ENCODE results near the gene ROPN1L.

ROPN1L gene

GRCh38 chr5:10465726-10466125 is 24.0 kb downstream of the ROPN1L start:
- TF ChIP-seq CTCF (IDR thresholded peaks at IDR 0.05; ENCODE audit: low read depth, low read length) = no peak
- H3K4me3 ChIP-seq (ENCODE audit: low read depth, low read length) = no peak overlapping the region

- TF ChIP-seq CTCF (IDR thresholded peaks at IDR 0.05; ENCODE audit: low read depth, low read length) = no peak
- H3K4me3 ChIP-seq (ENCODE audit: low read depth, low read length) = no peak overlapping the region
These were observed 24.9 kb downstream of the ROPN1L start for GRCh38 chr5:10466446-10467073.

GRCh38 chr5:10467281-10468198 is 25.9 kb downstream of the ROPN1L start:
- TF ChIP-seq CTCF (IDR thresholded peaks at IDR 0.05; ENCODE audit: low read depth, low read length) = no peak
- H3K4me3 ChIP-seq (ENCODE audit: low read depth, low read length) = no peak overlapping the region

GRCh38 chr5:10468256-10468655 is 26.6 kb downstream of the ROPN1L start:
- TF ChIP-seq CTCF (IDR thresholded peaks at IDR 0.05; ENCODE audit: low read depth, low read length) = no peak
- no peak overlapping the region for H3K4me3 ChIP-seq (ENCODE audit: low read depth, low read length)

GRCh38 chr5:10469253-10470050 is 27.8 kb downstream of the ROPN1L start:
- H3K4me3 ChIP-seq (ENCODE audit: low read depth, low read length) = no peak overlapping the region
- no peak for TF ChIP-seq CTCF (IDR thresholded peaks at IDR 0.05; ENCODE audit: low read depth, low read length)

- TF ChIP-seq CTCF (IDR thresholded peaks at IDR 0.05; ENCODE audit: low read depth, low read length) = no peak
- no peak overlapping the region for H3K4me3 ChIP-seq (ENCODE audit: low read depth, low read length)
These were observed 29.0 kb downstream of the ROPN1L start for GRCh38 chr5:10470669-10471068.

All from WI38 (cell line).